CD8-positive, alpha-beta memory T cell (primary cell): ENCODE data around the gene FYB2. TPM values are rescaled to one million over a fixed set of nuclear protein-coding genes. Genes with fewer than 3 reads are reported as not detected.

ENCODE experiments used
- CTCF ChIA-PET: fragments of 350-600 bp; sonication (Branson Sonifier 250); formaldehyde crosslinking; loops from one replicate; lab custom pipeline; 2021; ENCODE audit warnings: antibody characterized with exemption; lab: Charles Lee
- POLR2A ChIA-PET: fragments of 350-600 bp; sonication (Branson Sonifier 250); formaldehyde crosslinking; loops from one replicate; lab custom pipeline; 2021; ENCODE audit warnings: antibody characterized with exemption; lab: Charles Lee
- DNase-seq, 5 donors: peaks; one replicate each; pipeline versions ENCODE4 v3.0.0 to v3.0.0-alpha.2; 2020 to 2022; ENCODE audit warnings: mixed read lengths in 1 of 5
- H3K27ac ChIP-seq: one replicate; pipeline ENCODE4 v1.7.0; 2013; ENCODE audit warnings: low read depth, mild to moderate bottlenecking, low read length, moderate library complexity
- H3K27me3 ChIP-seq: 2 replicates; pipeline ENCODE4 v1.7.0; 2013; ENCODE audit warnings: low read length, mild to moderate bottlenecking; ENCODE audit not compliant: insufficient read depth, poor library complexity, severe bottlenecking
- H3K36me3 ChIP-seq: 2 replicates; pipeline ENCODE4 v1.7.0; 2013; ENCODE audit warnings: mild to moderate bottlenecking, low read length, moderate library complexity; ENCODE audit not compliant: insufficient read depth
- H3K4me1 ChIP-seq: 2 replicates; pipeline ENCODE4 v1.7.0; 2013; ENCODE audit warnings: mild to moderate bottlenecking, low read length, moderate library complexity; ENCODE audit not compliant: insufficient read depth
- H3K4me3 ChIP-seq: 2 replicates; pipeline ENCODE4 v1.7.0; 2013; ENCODE audit warnings: mild to moderate bottlenecking, low read length
- H3K9me3 ChIP-seq: 2 replicates; pipeline ENCODE4 v1.7.0; 2013; ENCODE audit warnings: mild to moderate bottlenecking, low read length
- H3K27ac Mint-ChIP-seq, 8 donors: one replicate each; pipeline ENCODE4 v1.8.0; 2020 to 2021; ENCODE audit warnings: mixed read lengths in 8 of 8, mild to moderate bottlenecking in 6 of 8, inconsistent platforms in 3 of 8, moderate library complexity in 3 of 8
- H3K27me3 Mint-ChIP-seq, 2 donors: one replicate each; pipeline ENCODE4 v1.8.0; 2020 to 2021; ENCODE audit warnings: mixed read lengths in 2 of 2, mild to moderate bottlenecking in 1 of 2, moderate library complexity in 1 of 2
- H3K36me3 Mint-ChIP-seq, 3 donors: one replicate each; pipeline ENCODE4 v1.8.0; 2020 to 2021; ENCODE audit warnings: mixed read lengths in 3 of 3, inconsistent platforms in 1 of 3, mild to moderate bottlenecking in 1 of 3
- H3K4me1 Mint-ChIP-seq, 3 donors: one replicate each; pipeline ENCODE4 v1.8.0; 2020 to 2021; ENCODE audit warnings: mixed read lengths in 3 of 3, inconsistent platforms in 1 of 3, mild to moderate bottlenecking in 1 of 3
- H3K4me3 Mint-ChIP-seq, 7 donors: one replicate each; pipeline ENCODE4 v1.8.0; 2020 to 2021; ENCODE audit warnings: mixed read lengths in 7 of 7, mild to moderate bottlenecking in 6 of 7, moderate library complexity in 4 of 7, inconsistent platforms in 2 of 7
- H3K9me3 Mint-ChIP-seq, 5 donors: one replicate each; pipeline ENCODE4 v1.8.0; 2020 to 2022; ENCODE audit warnings: mixed read lengths in 5 of 5, mild to moderate bottlenecking in 3 of 5, moderate library complexity in 2 of 5, inconsistent platforms in 1 of 5
- polyA plus RNA-seq: library from polyadenylated mRNA; unstranded; fragments of 300-500 nt; fragmentation: Illumina TruSeq; gene quantifications from one replicate; pipeline ENCODE4 v1.2.3, GENCODE V29; 2021
- total RNA-seq, 2 experiments: library from RNA; stranded (reverse); gene quantifications; one replicate each; pipeline ENCODE4 v1.2.3, GENCODE V29; 2021

The FYB2 gene
- total RNA-seq (not detected), polyA plus RNA-seq (not detected)

GRCh38 chr1:56819387-56819899 lies at the start of gene FYB2:
FYB2 (minus strand) TSS chr1:56819404; CDS start chr1:56819290, 114 bp downstream.
- ChIA-PET CTCF (interaction anchor here (2.7 kb wide), 1 partner anchor 12 kb away, joined by 16 read pairs; no protein-coding TSS in a partner anchor), POLR2A (no interaction called here)
- H3K27me3 Mint-ChIP-seq, result peaks cover 12 to 22% of the 10 kb centered on the region in 2 donors

GRCh38 chr1:56868761-56869160 lies 49.6 kb upstream of the FYB2 start:
- Histone ChIP-seq H3K36me3 (no peaks in the 10 kb centered on the region), H3K27ac (no peak overlapping the region), H3K4me1 (no peaks in the 10 kb centered on the region), H3K9me3 (no peaks in the 10 kb centered on the region), H3K27me3 (no peaks in the 10 kb centered on the region), H3K4me3 (no peak overlapping the region)
- no peak overlapping the region for H3K27ac Mint-ChIP-seq
- peaks cover 0 to 7% (median 0%) of the 10 kb centered on the region in 5 donors for H3K9me3 Mint-ChIP-seq
- DNase-seq, result no peak
- ChIA-PET POLR2A (no interaction called here), CTCF (no interaction called here)
- peaks cover 9 to 15% of the 10 kb centered on the region in 2 donors for H3K27me3 Mint-ChIP-seq
- no peaks in the 10 kb centered on the region for H3K4me1 Mint-ChIP-seq
- no peaks in the 10 kb centered on the region for H3K36me3 Mint-ChIP-seq
- no peak overlapping the region for H3K4me3 Mint-ChIP-seq

More at GRCh38 chr1:56819387-56819899, at the start of gene FYB2:
- H3K9me3 ChIP-seq, result no peaks in the 10 kb centered on the region
- H3K27me3 ChIP-seq, result no peaks in the 10 kb centered on the region
- H3K4me1 Mint-ChIP-seq, result no peaks in the 10 kb centered on the region
- no peaks in the 10 kb centered on the region for H3K4me1 ChIP-seq
- no peak within 1 kb of the TSS for H3K4me3 ChIP-seq
- H3K27ac ChIP-seq, result no peak within 1 kb of the TSS
- no peaks in the 10 kb centered on the region for H3K36me3 Mint-ChIP-seq
- H3K27ac Mint-ChIP-seq, result peak within 1 kb of the TSS in 1 of 8 donors; percentile 84
- no peak for DNase-seq
- peaks cover 0 to 4% (median 1%) of the 10 kb centered on the region in 5 donors for H3K9me3 Mint-ChIP-seq
- H3K36me3 ChIP-seq, result no peaks in the 10 kb centered on the region
- H3K4me3 Mint-ChIP-seq, result no peak within 1 kb of the TSS

GRCh38 chr1:56867491-56867890 lies 48.3 kb upstream of the FYB2 start:
- CTCF ChIA-PET, result no interaction called here
- no peaks in the 10 kb centered on the region for H3K36me3 Mint-ChIP-seq
- no peaks in the 10 kb centered on the region for H3K4me1 ChIP-seq

GRCh38 chr1:56866656-56867055 lies 47.5 kb upstream of the FYB2 start:
- no peak overlapping the region for H3K27ac ChIP-seq
- no peak for DNase-seq
- H3K36me3 ChIP-seq, result no peaks in the 10 kb centered on the region
- H3K27me3 Mint-ChIP-seq, result peaks cover 6 to 15% of the 10 kb centered on the region in 2 donors
- H3K9me3 ChIP-seq, result no peaks in the 10 kb centered on the region
- H3K4me3 Mint-ChIP-seq, result no peak overlapping the region
- CTCF ChIA-PET, result no interaction called here
- H3K27ac Mint-ChIP-seq, result no peak overlapping the region
- POLR2A ChIA-PET, result no interaction called here
- H3K4me1 ChIP-seq, result no peaks in the 10 kb centered on the region
- no peaks in the 10 kb centered on the region for H3K27me3 ChIP-seq
- H3K4me3 ChIP-seq, result no peak overlapping the region
- peaks cover 0 to 7% (median 0%) of the 10 kb centered on the region in 5 donors for H3K9me3 Mint-ChIP-seq
- no peaks in the 10 kb centered on the region for H3K36me3 Mint-ChIP-seq
- H3K4me1 Mint-ChIP-seq, result no peaks in the 10 kb centered on the region

More at GRCh38 chr1:56867491-56867890, 48.3 kb upstream of the FYB2 start:
- no peak overlapping the region for H3K27ac ChIP-seq
- no peak overlapping the region for H3K4me3 ChIP-seq
- no peak for DNase-seq
- no peaks in the 10 kb centered on the region for H3K36me3 ChIP-seq
- Mint-ChIP-seq H3K27ac (no peak overlapping the region), H3K4me3 (no peak overlapping the region), H3K4me1 (no peaks in the 10 kb centered on the region), H3K27me3 (peaks cover 6 to 15% of the 10 kb centered on the region in 2 donors), H3K9me3 (peaks cover 0 to 7% (median 0%) of the 10 kb centered on the region in 5 donors)
- no peaks in the 10 kb centered on the region for H3K27me3 ChIP-seq
- POLR2A ChIA-PET, result no interaction called here
- no peaks in the 10 kb centered on the region for H3K9me3 ChIP-seq

- Mint-ChIP-seq H3K9me3 (peaks cover 0 to 7% (median 2%) of the 10 kb centered on the region in 5 donors), H3K4me1 (no peaks in the 10 kb centered on the region), H3K27ac (no peak overlapping the region), H3K36me3 (no peaks in the 10 kb centered on the region), H3K27me3 (peaks cover 8 to 9% of the 10 kb centered on the region in 2 donors), H3K4me3 (no peak overlapping the region)
- DNase-seq, result no peak
- ChIA-PET CTCF (no interaction called here), POLR2A (no interaction called here)
- H3K4me1 ChIP-seq, result no peaks in the 10 kb centered on the region
- no peaks in the 10 kb centered on the region for H3K27me3 ChIP-seq
- H3K4me3 ChIP-seq, result no peak overlapping the region
- no peaks in the 10 kb centered on the region for H3K36me3 ChIP-seq
- H3K9me3 ChIP-seq, result no peaks in the 10 kb centered on the region
- no peak overlapping the region for H3K27ac ChIP-seq
These were observed 45.2 kb upstream of the FYB2 start for GRCh38 chr1:56864430-56864829.

GRCh38 chr1:56863265-56863992 lies 44.2 kb upstream of the FYB2 start:
- Histone ChIP-seq H3K9me3 (no peaks in the 10 kb centered on the region), H3K4me1 (no peaks in the 10 kb centered on the region), H3K36me3 (no peaks in the 10 kb centered on the region), H3K27ac (no peak overlapping the region), H3K4me3 (no peak overlapping the region), H3K27me3 (no peaks in the 10 kb centered on the region)
- H3K36me3 Mint-ChIP-seq, result no peaks in the 10 kb centered on the region
- H3K27ac Mint-ChIP-seq, result no peak overlapping the region
- POLR2A ChIA-PET, result no interaction called here
- no peak for DNase-seq
- H3K4me1 Mint-ChIP-seq, result no peaks in the 10 kb centered on the region
- peaks cover 0 to 7% (median 2%) of the 10 kb centered on the region in 5 donors for H3K9me3 Mint-ChIP-seq
- CTCF ChIA-PET, result no interaction called here
- no peak overlapping the region for H3K4me3 Mint-ChIP-seq
- H3K27me3 Mint-ChIP-seq, result peaks cover 0 to 8% of the 10 kb centered on the region in 2 donors

GRCh38 chr1:56859287-56859686 lies 40.1 kb upstream of the FYB2 start:
- POLR2A ChIA-PET, result no interaction called here
- Histone ChIP-seq H3K36me3 (no peaks in the 10 kb centered on the region), H3K4me1 (no peaks in the 10 kb centered on the region), H3K27ac (no peak overlapping the region), H3K9me3 (no peaks in the 10 kb centered on the region), H3K27me3 (no peaks in the 10 kb centered on the region), H3K4me3 (no peak overlapping the region)
- no peak for DNase-seq
- Mint-ChIP-seq H3K4me1 (no peaks in the 10 kb centered on the region), H3K4me3 (no peak overlapping the region), H3K9me3 (peaks cover 0 to 6% (median 0%) of the 10 kb centered on the region in 5 donors), H3K27me3 (peaks cover 2 to 18% of the 10 kb centered on the region in 2 donors), H3K36me3 (no peaks in the 10 kb centered on the region), H3K27ac (no peak overlapping the region)
- CTCF ChIA-PET, result no interaction called here

- Histone ChIP-seq H3K4me1 (no peaks in the 10 kb centered on the region), H3K9me3 (no peaks in the 10 kb centered on the region), H3K4me3 (no peak overlapping the region), H3K27me3 (no peaks in the 10 kb centered on the region), H3K36me3 (no peaks in the 10 kb centered on the region), H3K27ac (no peak overlapping the region)
- CTCF ChIA-PET, result no interaction called here
- Mint-ChIP-seq H3K36me3 (no peaks in the 10 kb centered on the region), H3K9me3 (peaks cover 0 to 2% (median 0%) of the 10 kb centered on the region in 5 donors), H3K27me3 (peaks cover 0 to 19% of the 10 kb centered on the region in 2 donors), H3K4me3 (no peak overlapping the region), H3K27ac (no peak overlapping the region), H3K4me1 (no peaks in the 10 kb centered on the region)
- POLR2A ChIA-PET, result no interaction called here
- DNase-seq, result no peak
These were observed 37.0 kb upstream of the FYB2 start for GRCh38 chr1:56856186-56856585.
